ENCODE measurements around the gene SLC39A8. TPM values are rescaled to one million over a fixed set of nuclear protein-coding genes. Genes with fewer than 3 reads are reported as not detected.

The SLC39A8 gene
- total and polyA plus RNA-seq, 2 experiments from 2014 or later = 2.9 to 3.7 TPM

DNA sequence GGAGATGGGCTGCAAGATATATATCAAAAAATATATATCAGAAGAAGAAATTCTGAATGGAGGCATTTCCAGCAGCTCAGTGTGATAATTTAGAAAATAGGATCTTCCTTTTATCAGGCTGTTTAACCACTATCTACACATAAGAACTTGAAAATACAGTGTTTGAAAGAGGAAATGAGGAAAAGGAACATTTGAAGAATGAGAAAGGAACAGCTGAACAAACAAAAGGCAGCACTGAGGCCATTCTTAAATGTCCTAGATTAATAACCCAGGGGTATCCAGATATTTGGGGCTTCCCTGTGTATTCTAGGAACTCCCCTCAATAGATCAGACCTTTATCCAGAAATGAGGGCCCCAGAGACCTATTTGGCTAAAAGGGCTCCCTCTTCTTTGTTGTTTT is 4.1 kb downstream of the SLC39A8 start:
- Histone ChIP-seq H3K9ac (no peak overlapping the region), H3K4me3 (no peak overlapping the region), H3F3A (ENCODE audit: insufficient read depth) (0 out of 2 replicates have a peak, but pooled peaks cover 6% of the 10 kb centered on the region), H3K27ac (no peak overlapping the region), H4K20me1 (ENCODE audit: insufficient read depth) (no peaks in the 10 kb centered on the region), H3K36me3 (ENCODE audit: low read depth) (no peaks in the 10 kb centered on the region), H3K4me2 (ENCODE audit: unreplicated experiment) (no peak overlapping the region), H2AFZ (no peak overlapping the region), H3K27me3 (replicated peaks; ENCODE audit: insufficient read depth) (no peaks in the 10 kb centered on the region), H3K9me3 (ENCODE audit: low read depth) (no peaks in the 10 kb centered on the region), H3K9me2 (ENCODE audit: insufficient read depth) (no peaks in the 10 kb centered on the region), H3K4me1 (ENCODE audit: insufficient read depth) (no peaks in the 10 kb centered on the region), H3K79me2 (ENCODE audit: insufficient read depth) (no peaks in the 10 kb centered on the region)
- DNase-seq = no peak
- TF ChIP-seq EZH2 (IDR thresholded peaks at IDR 0.05; ENCODE audit: insufficient read depth, poor library complexity, severe bottlenecking) (no peak), EZH2phosphoT487 (IDR thresholded peaks at IDR 0.05; ENCODE audit: insufficient read depth, low read depth) (no peak)
- in situ Hi-C loops (cut with MboI) = no loop called here

DNA sequence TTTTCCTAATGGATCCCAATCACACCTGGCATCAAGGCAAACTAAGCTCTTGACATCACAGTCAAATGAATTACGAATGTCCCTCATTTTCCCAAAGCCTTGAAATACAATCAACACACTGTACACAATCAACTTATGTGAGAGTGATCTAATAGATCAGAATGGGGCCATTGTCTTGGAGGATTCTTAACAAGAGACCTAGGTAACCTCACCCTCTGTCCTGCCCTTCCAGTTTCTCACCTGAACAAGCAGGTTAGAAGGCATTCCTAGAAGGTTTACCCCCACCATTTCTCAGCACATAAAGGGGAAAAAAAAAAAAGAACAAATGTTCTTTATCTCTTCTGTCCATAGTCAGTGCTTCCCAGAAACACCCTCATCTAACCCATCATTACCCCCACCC is 6.3 kb downstream of the SLC39A8 start:
- H3K4me1 ChIP-seq (ENCODE audit: insufficient read depth) = no peaks in the 10 kb centered on the region
- no peak overlapping the region for H3K9ac ChIP-seq
- H3K79me2 ChIP-seq (ENCODE audit: insufficient read depth) = no peaks in the 10 kb centered on the region
- no peaks in the 10 kb centered on the region for H3K9me2 ChIP-seq (ENCODE audit: insufficient read depth)
- DNase-seq = no peak
- WGBS, 2 experiments (ENCODE audit: low coverage in 1 of 2, low lambda C conversion rate in 2 of 2, missing lambda C conversion rate in 2 of 2) = 83 to 95% methylated on average over 1 of the region's 1 CpG
- no peak overlapping the region for H3K4me2 ChIP-seq (ENCODE audit: unreplicated experiment)
- H3K27me3 ChIP-seq (replicated peaks; ENCODE audit: insufficient read depth) = no peaks in the 10 kb centered on the region
- no peaks in the 10 kb centered on the region for H4K20me1 ChIP-seq (ENCODE audit: insufficient read depth)
- in situ Hi-C loops (cut with MboI) = no loop called here
- H3F3A ChIP-seq (ENCODE audit: insufficient read depth) = no peaks in the 10 kb centered on the region
- H3K27ac ChIP-seq = no peak overlapping the region
- no peak for TF ChIP-seq EZH2 (IDR thresholded peaks at IDR 0.05; ENCODE audit: insufficient read depth, poor library complexity, severe bottlenecking)
- TF ChIP-seq EZH2phosphoT487 (IDR thresholded peaks at IDR 0.05; ENCODE audit: insufficient read depth, low read depth) = no peak
- no peaks in the 10 kb centered on the region for H3K36me3 ChIP-seq (ENCODE audit: low read depth)
- H2AFZ ChIP-seq = no peak overlapping the region
- H3K9me3 ChIP-seq (ENCODE audit: low read depth) = no peaks in the 10 kb centered on the region
- H3K4me3 ChIP-seq = no peak overlapping the region

DNA sequence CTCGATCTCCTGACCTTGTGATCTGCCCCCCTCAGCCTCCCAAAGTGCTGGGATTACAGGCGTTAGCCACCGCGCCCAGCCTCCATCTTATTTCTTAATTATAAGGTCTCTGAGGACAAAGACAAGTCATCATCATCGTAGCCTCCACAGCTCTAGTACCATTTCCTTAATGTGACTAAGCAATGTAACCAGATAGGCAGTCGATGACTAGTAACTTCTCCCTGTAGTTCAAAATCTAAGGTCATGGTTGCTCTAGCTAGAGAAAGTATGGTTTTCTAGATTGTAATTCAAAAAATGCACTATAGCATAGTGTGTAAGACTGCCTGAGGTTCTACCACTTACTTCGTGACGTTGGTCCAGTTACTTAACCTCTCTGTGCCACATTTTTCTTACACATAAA is 6.9 kb downstream of the SLC39A8 start:
- 78 to 87% methylated on average over 8 of the region's 8 CpGs for WGBS, 2 experiments (ENCODE audit: low coverage in 1 of 2, low lambda C conversion rate in 2 of 2, missing lambda C conversion rate in 2 of 2)
- Histone ChIP-seq H3K4me3 (no peak overlapping the region), H3K79me2 (ENCODE audit: insufficient read depth) (no peaks in the 10 kb centered on the region), H4K20me1 (ENCODE audit: insufficient read depth) (no peaks in the 10 kb centered on the region), H3K36me3 (ENCODE audit: low read depth) (no peaks in the 10 kb centered on the region), H3K9ac (no peak overlapping the region), H3K9me3 (ENCODE audit: low read depth) (no peaks in the 10 kb centered on the region), H3K4me1 (ENCODE audit: insufficient read depth) (no peaks in the 10 kb centered on the region), H3K27me3 (replicated peaks; ENCODE audit: insufficient read depth) (no peaks in the 10 kb centered on the region), H2AFZ (no peak overlapping the region), H3K4me2 (ENCODE audit: unreplicated experiment) (no peak overlapping the region), H3K9me2 (ENCODE audit: insufficient read depth) (no peaks in the 10 kb centered on the region), H3K27ac (no peak overlapping the region), H3F3A (ENCODE audit: insufficient read depth) (no peaks in the 10 kb centered on the region)
- in situ Hi-C loops (cut with MboI) = no loop called here
- TF ChIP-seq EZH2phosphoT487 (IDR thresholded peaks at IDR 0.05; ENCODE audit: insufficient read depth, low read depth) = no peak
- TF ChIP-seq EZH2 (IDR thresholded peaks at IDR 0.05; ENCODE audit: insufficient read depth, poor library complexity, severe bottlenecking) = no peak
- DNase-seq = peak; percentile 13

DNA sequence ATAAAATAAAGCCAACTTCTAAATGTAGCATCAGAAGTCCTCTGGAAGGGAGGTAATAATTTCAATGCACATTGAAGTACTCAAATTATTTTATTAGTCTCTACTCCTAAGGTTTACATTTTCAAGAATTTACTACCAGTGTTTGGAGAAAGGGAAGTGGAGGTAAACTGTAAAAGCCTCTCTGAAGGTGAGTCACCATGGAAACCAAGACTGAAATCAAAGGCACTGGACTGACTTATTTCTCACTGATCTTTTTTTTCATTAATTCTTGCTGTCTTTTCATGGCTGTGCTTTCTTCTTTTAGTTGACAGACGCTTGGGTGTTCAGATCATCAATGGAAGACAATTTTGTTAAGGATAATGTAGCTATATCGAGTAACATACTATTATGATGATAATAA is 9.7 kb downstream of the SLC39A8 start:
- no peaks in the 10 kb centered on the region for H3K27me3 ChIP-seq (replicated peaks; ENCODE audit: insufficient read depth)
- H3K9me3 ChIP-seq (ENCODE audit: low read depth) = no peaks in the 10 kb centered on the region
- no peaks in the 10 kb centered on the region for H3K9me2 ChIP-seq (ENCODE audit: insufficient read depth)
- no peaks in the 10 kb centered on the region for H4K20me1 ChIP-seq (ENCODE audit: insufficient read depth)
- no peak overlapping the region for H3K4me3 ChIP-seq
- no peak for TF ChIP-seq EZH2phosphoT487 (IDR thresholded peaks at IDR 0.05; ENCODE audit: insufficient read depth, low read depth)
- no peak for TF ChIP-seq EZH2 (IDR thresholded peaks at IDR 0.05; ENCODE audit: insufficient read depth, poor library complexity, severe bottlenecking)
- no peak overlapping the region for H3K9ac ChIP-seq
- 86 to 87% methylated on average over 2 of the region's 2 CpGs for WGBS, 2 experiments (ENCODE audit: low coverage in 1 of 2, low lambda C conversion rate in 2 of 2, missing lambda C conversion rate in 2 of 2)
- in situ Hi-C loops (cut with MboI) = no loop called here
- no peaks in the 10 kb centered on the region for H3K4me1 ChIP-seq (ENCODE audit: insufficient read depth)
- H3K4me2 ChIP-seq (ENCODE audit: unreplicated experiment) = no peak overlapping the region
- H3K27ac ChIP-seq = no peak overlapping the region
- H3F3A ChIP-seq (ENCODE audit: insufficient read depth) = no peaks in the 10 kb centered on the region
- H3K36me3 ChIP-seq (ENCODE audit: low read depth) = no peaks in the 10 kb centered on the region
- no peak for DNase-seq
- H3K79me2 ChIP-seq (ENCODE audit: insufficient read depth) = no peaks in the 10 kb centered on the region
- no peak overlapping the region for H2AFZ ChIP-seq

DNA sequence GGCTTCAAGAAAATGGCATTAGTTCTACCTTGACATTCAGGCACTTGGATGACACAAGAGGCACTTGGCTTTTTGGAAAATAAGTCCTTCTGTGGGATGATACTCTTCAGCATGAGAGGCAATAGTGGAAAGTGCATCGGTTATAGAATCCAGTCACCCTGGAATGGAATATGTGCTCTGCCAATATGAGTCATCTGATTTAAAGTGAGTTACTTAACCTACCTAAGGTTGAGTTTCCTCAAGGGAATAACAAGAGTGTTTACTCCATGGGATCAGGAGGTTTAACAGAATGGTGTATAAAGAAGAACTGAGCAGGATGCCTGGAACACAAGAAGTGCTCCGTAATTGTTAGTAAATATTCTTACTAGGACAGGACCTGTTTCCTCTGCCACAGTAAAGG is 10.7 kb downstream of the SLC39A8 start:
- Histone ChIP-seq H3K27me3 (replicated peaks; ENCODE audit: insufficient read depth) (no peaks in the 10 kb centered on the region), H3K9me2 (ENCODE audit: insufficient read depth) (no peaks in the 10 kb centered on the region), H3K4me1 (ENCODE audit: insufficient read depth) (no peaks in the 10 kb centered on the region), H4K20me1 (ENCODE audit: insufficient read depth) (no peaks in the 10 kb centered on the region), H2AFZ (no peak overlapping the region), H3K9ac (no peak overlapping the region), H3K4me2 (ENCODE audit: unreplicated experiment) (no peak overlapping the region), H3K79me2 (ENCODE audit: insufficient read depth) (no peaks in the 10 kb centered on the region), H3K9me3 (ENCODE audit: low read depth) (no peaks in the 10 kb centered on the region), H3F3A (ENCODE audit: insufficient read depth) (no peaks in the 10 kb centered on the region), H3K27ac (no peak overlapping the region), H3K4me3 (no peak overlapping the region), H3K36me3 (ENCODE audit: low read depth) (no peaks in the 10 kb centered on the region)
- WGBS, 2 experiments (ENCODE audit: low coverage in 1 of 2, low lambda C conversion rate in 2 of 2, missing lambda C conversion rate in 2 of 2) = 97 to 100% methylated on average over 2 of the region's 2 CpGs
- no peak for DNase-seq
- TF ChIP-seq EZH2phosphoT487 (IDR thresholded peaks at IDR 0.05; ENCODE audit: insufficient read depth, low read depth) (no peak), EZH2 (IDR thresholded peaks at IDR 0.05; ENCODE audit: insufficient read depth, poor library complexity, severe bottlenecking) (no peak)
- in situ Hi-C loops (cut with MboI) = no loop called here
